ENCODE measurements around the gene DDAH1.
A peak's percentile ranks its signal among the peaks of the same experiment; 100 is the strongest.
"Not testable (repeated sequence)": the region's sequence is repeated elsewhere in the genome, so short reads cannot be mapped to it uniquely, and the experiment has no call there.

The DDAH1 gene

GRCh38 chr1:85465099-85465785, at the start of gene DDAH1:
TSS of gene DDAH1 (minus strand) at chr1:85465159. CDS start at chr1:85465045, 114 bp downstream.
- no peaks in the 10 kb centered on the region for H3K36me3 ChIP-seq (ENCODE audit: control insufficient read depth in 2 of 2, insufficient read depth in 2 of 2, low read length in 2 of 2)
- no peaks in the 10 kb centered on the region for H3K27me3 ChIP-seq (ENCODE audit: control insufficient read depth in 2 of 2, insufficient read depth in 2 of 2, low read length in 2 of 2)
- H3K27ac ChIP-seq (ENCODE audit: low read depth in 2 of 2, low read length in 2 of 2) = peak within 1 kb of the TSS; percentile 85 to 92
- no peaks in the 10 kb centered on the region for H3K9me3 ChIP-seq (ENCODE audit: control insufficient read depth in 2 of 2, low read length in 2 of 2)
- peak within 1 kb of the TSS; percentile 64 to 83 for H3K9ac ChIP-seq (ENCODE audit: low read depth in 1 of 2, low read length in 2 of 2)
- H3K4me1 ChIP-seq (ENCODE audit: control insufficient read depth in 2 of 2, insufficient read depth in 2 of 2, low read length in 2 of 2) = peaks cover 17 to 26% of the 10 kb centered on the region in 2 donors
- peak within 1 kb of the TSS; percentile 82 to 90 for H3K4me3 ChIP-seq (ENCODE audit: low read length in 2 of 2)

- H3K36me3 ChIP-seq (ENCODE audit: control insufficient read depth in 2 of 2, insufficient read depth in 2 of 2, low read length in 2 of 2); H3K4me3 ChIP-seq (ENCODE audit: low read length in 2 of 2); H3K27me3 ChIP-seq (ENCODE audit: control insufficient read depth in 2 of 2, insufficient read depth in 2 of 2, low read length in 2 of 2); H3K27ac ChIP-seq (ENCODE audit: low read depth in 2 of 2, low read length in 2 of 2); H3K9me3 ChIP-seq (ENCODE audit: control insufficient read depth in 2 of 2, low read length in 2 of 2); H3K9ac ChIP-seq (ENCODE audit: low read depth in 1 of 2, low read length in 2 of 2); H3K4me1 ChIP-seq (ENCODE audit: control insufficient read depth in 2 of 2, insufficient read depth in 2 of 2, low read length in 2 of 2): not testable (repeated sequence)
Measured at GRCh38 chr1:85513998-85514397, 49.0 kb upstream of the DDAH1 start.

DNA sequence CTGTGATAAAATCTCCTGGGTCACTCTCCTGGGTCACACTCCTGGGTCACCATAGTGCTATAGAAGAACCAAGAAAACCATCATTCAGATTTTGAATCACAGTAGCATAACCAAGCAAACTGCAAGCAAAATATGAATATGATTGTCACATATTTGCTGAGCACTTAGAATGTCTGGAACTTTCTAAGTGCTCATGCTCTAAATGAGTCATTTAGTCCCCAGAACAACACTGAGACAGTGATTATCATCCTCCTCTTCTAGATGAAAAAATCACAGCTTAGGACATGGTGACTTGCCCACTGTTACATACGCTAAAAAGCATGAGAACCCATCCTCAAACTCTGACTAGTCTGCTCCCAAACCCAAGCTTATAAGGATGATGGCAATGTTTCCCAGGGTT, 39.5 kb upstream of the DDAH1 start:
- no peaks in the 10 kb centered on the region for H3K27me3 ChIP-seq (ENCODE audit: control insufficient read depth in 2 of 2, insufficient read depth in 2 of 2, low read length in 2 of 2)
- H3K9me3 ChIP-seq (ENCODE audit: control insufficient read depth in 2 of 2, low read length in 2 of 2) = no peaks in the 10 kb centered on the region
- no peaks in the 10 kb centered on the region for H3K36me3 ChIP-seq (ENCODE audit: control insufficient read depth in 2 of 2, insufficient read depth in 2 of 2, low read length in 2 of 2)
- H3K9ac ChIP-seq (ENCODE audit: low read depth in 1 of 2, low read length in 2 of 2) = no peak overlapping the region
- H3K4me3 ChIP-seq (ENCODE audit: low read length in 2 of 2) = no peak overlapping the region
- H3K27ac ChIP-seq (ENCODE audit: low read depth in 2 of 2, low read length in 2 of 2) = no peak overlapping the region
- H3K4me1 ChIP-seq (ENCODE audit: control insufficient read depth in 2 of 2, insufficient read depth in 2 of 2, low read length in 2 of 2) = no peaks in the 10 kb centered on the region

- H3K36me3 ChIP-seq (ENCODE audit: control insufficient read depth in 2 of 2, insufficient read depth in 2 of 2, low read length in 2 of 2) = no peaks in the 10 kb centered on the region
- H3K27me3 ChIP-seq (ENCODE audit: control insufficient read depth in 2 of 2, insufficient read depth in 2 of 2, low read length in 2 of 2) = no peaks in the 10 kb centered on the region
- no peak overlapping the region for H3K9ac ChIP-seq (ENCODE audit: low read depth in 1 of 2, low read length in 2 of 2)
- no peak overlapping the region for H3K4me3 ChIP-seq (ENCODE audit: low read length in 2 of 2)
- no peaks in the 10 kb centered on the region for H3K9me3 ChIP-seq (ENCODE audit: control insufficient read depth in 2 of 2, low read length in 2 of 2)
- H3K27ac ChIP-seq (ENCODE audit: low read depth in 2 of 2, low read length in 2 of 2) = no peak overlapping the region
- no peaks in the 10 kb centered on the region for H3K4me1 ChIP-seq (ENCODE audit: control insufficient read depth in 2 of 2, insufficient read depth in 2 of 2, low read length in 2 of 2)
Measured at GRCh38 chr1:85502625-85503083, 37.7 kb upstream of the DDAH1 start.

DNA sequence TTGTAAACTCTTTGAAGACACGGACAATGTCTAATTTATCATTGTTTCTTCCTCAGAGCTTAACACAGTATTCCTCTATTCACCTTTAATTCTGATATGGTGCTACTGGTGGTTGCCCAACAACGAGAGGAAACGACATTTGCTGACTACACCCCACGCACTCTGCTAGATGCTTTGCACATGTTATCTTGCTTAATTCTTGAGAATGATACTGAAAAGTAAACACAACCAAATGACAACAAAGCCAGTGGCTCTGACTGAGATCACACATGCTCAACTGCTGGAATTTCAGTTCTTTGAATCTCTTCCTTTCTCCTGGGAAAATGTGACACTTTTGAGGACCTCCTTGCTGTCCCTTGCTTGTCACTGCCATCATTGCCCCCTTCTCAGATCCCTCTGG, 37.2 kb upstream of the DDAH1 start:
- Histone ChIP-seq H3K27ac (ENCODE audit: low read depth in 2 of 2, low read length in 2 of 2) (no peak overlapping the region), H3K4me1 (ENCODE audit: control insufficient read depth in 2 of 2, insufficient read depth in 2 of 2, low read length in 2 of 2) (no peaks in the 10 kb centered on the region), H3K9me3 (ENCODE audit: control insufficient read depth in 2 of 2, low read length in 2 of 2) (no peaks in the 10 kb centered on the region), H3K4me3 (ENCODE audit: low read length in 2 of 2) (no peak overlapping the region), H3K27me3 (ENCODE audit: control insufficient read depth in 2 of 2, insufficient read depth in 2 of 2, low read length in 2 of 2) (no peaks in the 10 kb centered on the region), H3K9ac (ENCODE audit: low read depth in 1 of 2, low read length in 2 of 2) (no peak overlapping the region), H3K36me3 (ENCODE audit: control insufficient read depth in 2 of 2, insufficient read depth in 2 of 2, low read length in 2 of 2) (no peaks in the 10 kb centered on the region)

GRCh38 chr1:85501355-85501898, 36.5 kb upstream of the DDAH1 start:
- H3K4me1 ChIP-seq (ENCODE audit: control insufficient read depth in 2 of 2, insufficient read depth in 2 of 2, low read length in 2 of 2) = no peaks in the 10 kb centered on the region
- H3K4me3 ChIP-seq (ENCODE audit: low read length in 2 of 2) = no peak overlapping the region
- no peak overlapping the region for H3K27ac ChIP-seq (ENCODE audit: low read depth in 2 of 2, low read length in 2 of 2)
- no peak overlapping the region for H3K9ac ChIP-seq (ENCODE audit: low read depth in 1 of 2, low read length in 2 of 2)
- H3K27me3 ChIP-seq (ENCODE audit: control insufficient read depth in 2 of 2, insufficient read depth in 2 of 2, low read length in 2 of 2) = no peaks in the 10 kb centered on the region
- H3K9me3 ChIP-seq (ENCODE audit: control insufficient read depth in 2 of 2, low read length in 2 of 2) = no peaks in the 10 kb centered on the region
- no peaks in the 10 kb centered on the region for H3K36me3 ChIP-seq (ENCODE audit: control insufficient read depth in 2 of 2, insufficient read depth in 2 of 2, low read length in 2 of 2)

DNA sequence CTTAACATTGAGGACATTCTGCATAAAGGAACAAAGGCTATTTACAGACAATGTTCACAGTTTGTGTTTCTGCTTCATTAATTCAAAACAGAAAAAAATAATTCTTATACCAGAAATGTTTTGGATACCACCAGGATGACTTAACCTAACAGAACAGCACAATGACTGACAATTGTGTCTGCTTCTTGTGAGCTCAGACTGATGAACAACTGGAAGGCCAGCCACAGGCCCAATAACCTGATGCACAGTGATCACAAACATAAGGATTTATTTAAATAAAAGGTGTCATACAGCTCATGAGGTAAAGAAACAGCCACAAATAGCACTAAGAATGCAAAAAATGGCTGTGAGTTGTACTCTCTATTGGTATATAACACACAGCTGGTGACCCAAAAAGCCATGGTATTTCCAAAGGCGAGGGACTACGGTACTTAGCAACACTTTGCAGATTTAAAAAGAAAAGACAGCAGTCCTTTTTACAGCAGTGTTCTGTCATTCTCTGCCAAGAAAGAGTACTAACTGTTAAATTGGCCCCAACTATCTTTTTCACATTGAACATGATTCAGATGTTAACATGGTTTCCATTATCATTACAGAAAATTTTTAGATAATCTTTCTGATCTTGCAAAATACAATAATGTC, 32.1 kb upstream of the DDAH1 start:
- Histone ChIP-seq H3K27ac (ENCODE audit: low read depth in 2 of 2, low read length in 2 of 2) (no peak overlapping the region), H3K9ac (ENCODE audit: low read depth in 1 of 2, low read length in 2 of 2) (no peak overlapping the region)

GRCh38 chr1:85495556-85495955, 30.6 kb upstream of the DDAH1 start:
- H3K4me1 ChIP-seq (ENCODE audit: control insufficient read depth in 2 of 2, insufficient read depth in 2 of 2, low read length in 2 of 2) = no peaks in the 10 kb centered on the region
- H3K27me3 ChIP-seq (ENCODE audit: control insufficient read depth in 2 of 2, insufficient read depth in 2 of 2, low read length in 2 of 2) = no peaks in the 10 kb centered on the region
- H3K9ac ChIP-seq (ENCODE audit: low read depth in 1 of 2, low read length in 2 of 2) = no peak overlapping the region
- no peaks in the 10 kb centered on the region for H3K36me3 ChIP-seq (ENCODE audit: control insufficient read depth in 2 of 2, insufficient read depth in 2 of 2, low read length in 2 of 2)
- no peak overlapping the region for H3K4me3 ChIP-seq (ENCODE audit: low read length in 2 of 2)
- H3K27ac ChIP-seq (ENCODE audit: low read depth in 2 of 2, low read length in 2 of 2) = no peak overlapping the region
- H3K9me3 ChIP-seq (ENCODE audit: control insufficient read depth in 2 of 2, low read length in 2 of 2) = no peaks in the 10 kb centered on the region

More for the DNA sequence above, 32.1 kb upstream of the DDAH1 start:
- no peaks in the 10 kb centered on the region for H3K4me1 ChIP-seq (ENCODE audit: control insufficient read depth in 2 of 2, insufficient read depth in 2 of 2, low read length in 2 of 2)
- no peaks in the 10 kb centered on the region for H3K27me3 ChIP-seq (ENCODE audit: control insufficient read depth in 2 of 2, insufficient read depth in 2 of 2, low read length in 2 of 2)
- no peak overlapping the region for H3K4me3 ChIP-seq (ENCODE audit: low read length in 2 of 2)
- no peaks in the 10 kb centered on the region for H3K36me3 ChIP-seq (ENCODE audit: control insufficient read depth in 2 of 2, insufficient read depth in 2 of 2, low read length in 2 of 2)
- no peaks in the 10 kb centered on the region for H3K9me3 ChIP-seq (ENCODE audit: control insufficient read depth in 2 of 2, low read length in 2 of 2)

GRCh38 chr1:85494904-85495266, 29.9 kb upstream of the DDAH1 start:
- Histone ChIP-seq H3K9me3 (ENCODE audit: control insufficient read depth in 2 of 2, low read length in 2 of 2) (no peaks in the 10 kb centered on the region), H3K4me3 (ENCODE audit: low read length in 2 of 2) (no peak overlapping the region), H3K27me3 (ENCODE audit: control insufficient read depth in 2 of 2, insufficient read depth in 2 of 2, low read length in 2 of 2) (no peaks in the 10 kb centered on the region), H3K27ac (ENCODE audit: low read depth in 2 of 2, low read length in 2 of 2) (no peak overlapping the region), H3K9ac (ENCODE audit: low read depth in 1 of 2, low read length in 2 of 2) (no peak overlapping the region), H3K4me1 (ENCODE audit: control insufficient read depth in 2 of 2, insufficient read depth in 2 of 2, low read length in 2 of 2) (no peaks in the 10 kb centered on the region), H3K36me3 (ENCODE audit: control insufficient read depth in 2 of 2, insufficient read depth in 2 of 2, low read length in 2 of 2) (no peaks in the 10 kb centered on the region)

DNA sequence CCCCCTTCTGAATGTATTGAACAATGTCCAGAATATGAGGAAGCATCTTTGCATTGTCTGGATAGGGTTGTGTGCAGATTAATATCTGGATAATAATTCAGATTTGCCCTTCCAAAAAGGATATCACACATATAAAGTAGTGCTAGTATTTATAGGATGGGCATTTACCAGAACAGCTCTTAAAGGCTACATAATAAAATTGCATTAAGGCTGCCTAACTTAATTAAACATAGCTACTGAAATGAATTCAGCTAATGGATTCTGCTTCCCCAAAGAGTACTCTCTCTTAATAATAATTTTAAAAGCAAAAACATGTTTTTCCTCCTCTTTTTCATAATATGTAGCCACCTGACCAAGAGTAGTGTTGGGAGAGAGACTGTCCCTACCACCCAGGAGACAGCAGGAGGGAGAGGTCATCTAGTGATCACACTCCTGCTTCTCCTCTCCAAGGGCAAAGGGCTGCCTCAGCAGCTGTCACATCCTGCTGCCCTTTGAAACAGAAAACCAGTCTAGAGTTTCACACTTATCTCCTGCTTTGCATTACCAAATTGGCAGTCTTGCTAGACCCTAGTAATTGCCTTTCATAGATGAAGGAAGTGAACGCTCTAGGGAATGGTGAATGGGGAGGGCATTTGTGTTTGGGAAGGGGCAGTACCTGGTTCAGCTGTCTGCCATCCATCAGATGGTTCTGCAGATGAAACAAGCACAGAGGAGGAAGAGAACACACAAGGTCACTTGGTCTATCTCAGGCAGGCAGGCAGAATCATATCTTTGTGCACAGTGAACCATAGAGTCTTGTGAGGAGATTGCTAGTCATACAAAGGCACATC, 29.3 kb upstream of the DDAH1 start:
- no peaks in the 10 kb centered on the region for H3K4me1 ChIP-seq (ENCODE audit: control insufficient read depth in 2 of 2, insufficient read depth in 2 of 2, low read length in 2 of 2)
- no peaks in the 10 kb centered on the region for H3K27me3 ChIP-seq (ENCODE audit: control insufficient read depth in 2 of 2, insufficient read depth in 2 of 2, low read length in 2 of 2)
- no peak overlapping the region for H3K4me3 ChIP-seq (ENCODE audit: low read length in 2 of 2)
- no peaks in the 10 kb centered on the region for H3K9me3 ChIP-seq (ENCODE audit: control insufficient read depth in 2 of 2, low read length in 2 of 2)
- H3K9ac ChIP-seq (ENCODE audit: low read depth in 1 of 2, low read length in 2 of 2) = no peak overlapping the region
- no peak overlapping the region for H3K27ac ChIP-seq (ENCODE audit: low read depth in 2 of 2, low read length in 2 of 2)
- no peaks in the 10 kb centered on the region for H3K36me3 ChIP-seq (ENCODE audit: control insufficient read depth in 2 of 2, insufficient read depth in 2 of 2, low read length in 2 of 2)
